HG03439 (cell line): ENCODE results near the gene SLC13A2.
"Not testable (repeated sequence)": the region's sequence is repeated elsewhere in the genome, so short reads cannot be mapped to it uniquely, and the experiment has no call there.

Source experiments
- ATAC-seq: cut with Tn5 transposase; IDR thresholded peaks from one replicate; pipeline ENCODE4 v1.9.1; 2021; ENCODE audit warnings: mild to moderate bottlenecking, moderate library complexity; ENCODE audit not compliant: unreplicated experiment

The SLC13A2 gene, protein sequence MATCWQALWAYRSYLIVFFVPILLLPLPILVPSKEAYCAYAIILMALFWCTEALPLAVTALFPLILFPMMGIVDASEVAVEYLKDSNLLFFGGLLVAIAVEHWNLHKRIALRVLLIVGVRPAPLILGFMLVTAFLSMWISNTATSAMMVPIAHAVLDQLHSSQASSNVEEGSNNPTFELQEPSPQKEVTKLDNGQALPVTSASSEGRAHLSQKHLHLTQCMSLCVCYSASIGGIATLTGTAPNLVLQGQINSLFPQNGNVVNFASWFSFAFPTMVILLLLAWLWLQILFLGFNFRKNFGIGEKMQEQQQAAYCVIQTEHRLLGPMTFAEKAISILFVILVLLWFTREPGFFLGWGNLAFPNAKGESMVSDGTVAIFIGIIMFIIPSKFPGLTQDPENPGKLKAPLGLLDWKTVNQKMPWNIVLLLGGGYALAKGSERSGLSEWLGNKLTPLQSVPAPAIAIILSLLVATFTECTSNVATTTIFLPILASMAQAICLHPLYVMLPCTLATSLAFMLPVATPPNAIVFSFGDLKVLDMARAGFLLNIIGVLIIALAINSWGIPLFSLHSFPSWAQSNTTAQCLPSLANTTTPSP

DNA sequence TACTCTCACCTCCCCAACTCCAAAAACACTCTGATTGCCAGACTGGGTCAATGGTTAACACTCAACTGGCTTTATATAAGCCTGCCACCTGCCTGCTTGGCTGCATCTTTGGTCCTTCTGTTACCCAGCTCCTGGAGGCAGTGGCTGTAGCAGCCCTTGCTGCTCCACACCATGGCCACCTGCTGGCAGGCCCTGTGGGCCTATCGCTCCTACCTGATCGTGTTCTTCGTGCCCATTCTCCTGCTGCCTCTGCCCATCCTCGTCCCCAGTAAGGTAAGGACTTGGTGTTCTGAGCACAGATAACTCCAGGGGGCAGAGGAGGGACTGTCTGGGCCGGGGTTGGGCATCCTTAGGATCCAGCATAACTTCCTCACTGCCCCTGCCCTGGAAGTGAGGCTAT, at the start of gene SLC13A2:
Gene SLC13A2 (plus strand): TSS at position 103 of the 400 bp plus-strand sequence. CDS start 69 bp downstream, at position 172.
- no peak for ATAC-seq

GRCh38 chr17:28425206-28425605, 48.2 kb upstream of the SLC13A2 start:
- no peak for ATAC-seq

DNA sequence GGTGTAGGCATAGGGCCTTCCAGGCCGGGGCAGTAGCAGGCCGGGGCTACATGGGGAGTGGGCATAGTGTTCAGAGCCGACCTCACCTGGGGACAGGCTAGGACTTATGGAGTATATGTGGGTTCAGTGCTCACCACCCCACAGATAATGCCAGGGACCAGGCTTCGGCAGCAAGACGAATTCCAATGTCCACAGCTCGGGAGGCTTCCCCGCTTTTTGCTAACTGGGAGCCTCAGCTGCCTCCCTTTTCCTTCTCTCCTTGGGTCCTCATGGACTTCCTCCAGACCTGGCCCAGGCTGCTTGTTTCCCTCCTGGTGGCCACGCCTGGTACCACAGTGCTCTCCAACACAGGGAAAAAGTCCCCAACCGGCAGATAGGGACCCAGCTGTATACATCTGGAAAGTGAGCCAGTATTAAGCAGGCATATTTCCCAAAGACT, 47.3 kb upstream of the SLC13A2 start:
- no peak for ATAC-seq

GRCh38 chr17:28427371-28427770, 46.1 kb upstream of the SLC13A2 start:
- no peak for ATAC-seq

DNA sequence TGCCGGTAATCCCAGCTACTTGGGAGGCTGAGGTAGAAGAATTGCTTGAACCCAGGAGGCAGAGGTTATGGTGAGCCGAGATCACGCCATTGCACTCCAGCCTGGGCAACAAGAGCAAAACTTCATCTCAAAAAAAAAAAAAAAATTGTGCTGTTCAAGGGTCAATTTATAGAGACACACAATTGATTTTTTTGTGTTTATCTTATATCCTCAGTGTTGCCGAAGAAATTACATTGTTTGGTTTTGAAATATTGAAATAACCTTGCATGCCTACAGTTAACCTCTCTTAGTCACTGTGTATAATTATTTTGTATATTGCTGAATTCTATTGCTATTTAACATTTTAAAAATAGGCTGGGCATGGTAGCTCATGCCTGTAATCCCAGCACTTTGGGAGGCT, 45.5 kb upstream of the SLC13A2 start:
- ATAC-seq = not testable (repeated sequence)

- ATAC-seq = no peak
Measured at GRCh38 chr17:28433721-28434120, 39.7 kb upstream of the SLC13A2 start.

DNA sequence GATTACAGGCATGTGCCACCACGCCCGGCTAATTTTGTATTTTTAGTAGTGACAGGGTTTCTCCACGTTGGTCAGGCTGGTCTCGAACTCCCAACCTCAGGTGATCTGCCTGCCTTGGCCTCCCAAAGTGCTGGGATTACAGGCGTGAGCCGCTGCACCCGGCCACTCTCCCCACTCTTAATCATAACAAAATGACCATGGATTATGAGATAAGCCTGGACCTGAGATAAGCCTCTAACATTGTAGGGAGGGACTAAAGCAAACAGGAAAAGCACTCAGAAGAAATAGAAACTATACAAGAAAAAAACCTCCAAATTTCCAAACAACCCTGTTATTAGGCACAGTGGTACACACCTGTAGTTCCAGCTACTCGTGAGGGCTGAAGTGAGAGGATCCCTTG, 39.1 kb upstream of the SLC13A2 start:
- not testable (repeated sequence) for ATAC-seq

GRCh38 chr17:28443901-28444638, 29.4 kb upstream of the SLC13A2 start:
- no peak for ATAC-seq

- ATAC-seq = no peak
Measured at GRCh38 chr17:28446716-28447395, 26.6 kb upstream of the SLC13A2 start.

GRCh38 chr17:28447396-28447760, 26.1 kb upstream of the SLC13A2 start:
- ATAC-seq = no peak

DNA sequence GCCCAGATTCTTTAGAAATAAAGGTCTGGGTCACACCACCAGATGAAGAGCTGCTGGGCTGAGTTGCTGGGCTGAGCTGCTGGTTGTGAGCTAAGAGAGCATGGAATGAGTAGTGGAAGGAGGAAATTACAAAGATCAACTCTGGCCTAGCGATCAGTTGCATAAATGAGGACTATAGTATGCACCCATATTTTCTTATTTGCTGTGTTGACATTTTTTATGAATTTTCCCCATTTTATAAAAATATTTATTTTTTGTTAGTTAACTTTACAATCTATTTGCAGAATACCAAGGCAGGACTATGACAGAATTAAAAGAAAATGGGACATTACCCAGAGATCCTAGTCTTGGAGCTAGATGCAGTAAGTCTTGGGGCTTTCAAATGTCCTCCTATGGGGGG, 23.6 kb upstream of the SLC13A2 start:
- ATAC-seq = no peak

DNA sequence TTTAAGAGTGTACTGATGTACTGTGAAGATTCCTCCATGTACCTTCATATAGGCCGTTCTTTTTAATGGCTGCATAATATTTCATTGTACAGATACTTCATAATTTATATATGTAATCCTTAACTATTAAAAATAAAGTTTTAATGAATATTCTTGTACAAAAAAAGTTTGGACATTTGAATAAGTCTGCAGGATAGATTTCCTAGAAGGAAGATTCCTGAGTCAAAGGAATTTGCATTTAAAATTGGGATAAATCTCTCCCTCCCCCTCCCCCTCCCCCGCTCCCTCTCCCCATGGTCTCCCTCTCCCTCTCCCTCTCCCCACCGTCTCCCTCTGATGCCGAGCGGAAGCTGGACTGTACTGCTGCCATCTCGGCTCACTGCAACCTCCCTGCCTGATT, 15.6 kb upstream of the SLC13A2 start:
- ATAC-seq = no peak

- ATAC-seq = not testable (repeated sequence)
Measured at GRCh38 chr17:28458881-28459280, 14.6 kb upstream of the SLC13A2 start.

DNA sequence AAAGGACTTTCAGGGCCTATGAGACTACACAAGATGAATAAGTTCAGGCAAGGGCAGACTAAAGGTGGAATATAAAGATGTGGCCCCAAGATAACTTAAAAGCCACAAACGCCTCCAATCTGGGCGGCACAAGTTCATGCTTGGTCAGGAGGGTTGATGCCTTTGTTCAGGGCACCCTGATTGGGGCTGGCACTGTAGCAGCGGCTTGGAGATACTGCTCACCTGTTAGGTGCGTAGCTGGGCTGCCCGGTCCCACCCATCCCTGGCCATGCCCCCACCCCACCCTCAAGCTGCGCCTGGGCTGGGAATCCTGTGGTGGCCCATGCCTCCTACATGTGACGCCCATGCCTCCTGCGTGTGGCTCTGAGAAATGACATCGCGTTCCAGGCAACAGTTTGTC, 12.5 kb upstream of the SLC13A2 start:
- ATAC-seq = no peak

DNA sequence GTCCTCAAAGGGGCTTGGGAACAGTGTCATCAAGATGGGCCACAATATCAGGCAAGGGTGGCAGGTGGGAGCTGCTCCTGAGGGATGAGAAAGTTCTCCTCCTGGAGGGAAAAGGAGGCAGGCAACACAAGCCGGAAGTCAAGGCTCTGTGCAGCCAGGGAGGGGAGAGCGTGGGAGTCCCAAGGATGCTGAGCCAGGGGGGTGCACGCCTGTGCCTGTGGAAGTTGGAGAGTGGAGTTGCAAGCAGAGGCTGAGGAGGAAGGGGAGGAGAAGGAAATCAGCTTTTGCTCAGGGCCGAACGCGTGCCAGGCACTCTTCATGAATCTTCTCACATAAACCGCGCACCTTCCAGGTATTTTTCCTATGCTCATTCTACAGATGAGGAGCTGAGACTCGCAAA, 7.4 kb upstream of the SLC13A2 start:
- no peak for ATAC-seq

DNA sequence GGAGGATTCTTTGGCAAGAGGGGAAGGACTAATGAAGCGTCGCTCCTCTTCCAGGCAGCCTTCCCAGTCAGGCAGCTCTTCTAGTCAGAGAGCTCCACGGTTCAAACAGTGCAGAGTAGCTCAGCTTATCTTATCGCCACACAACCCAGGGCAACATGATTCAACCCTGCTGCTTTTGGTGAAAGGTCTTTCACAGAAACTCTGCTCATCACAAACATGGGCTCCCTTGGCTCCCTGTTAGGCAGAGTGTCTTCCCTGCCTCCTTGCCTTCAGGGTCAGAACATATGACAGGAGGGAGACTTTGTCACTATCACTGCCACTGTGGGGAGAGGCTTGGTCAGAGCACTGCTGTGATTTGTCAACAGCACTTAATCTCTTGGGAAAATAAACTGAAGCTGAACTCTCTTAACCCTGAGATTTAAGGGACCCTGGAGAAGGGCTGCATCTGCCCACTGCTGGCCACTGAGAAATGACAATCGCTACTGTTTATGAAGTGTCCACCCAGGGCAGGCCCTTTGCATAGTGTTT, 6.9 kb upstream of the SLC13A2 start:
- ATAC-seq = no peak

- no peak for ATAC-seq
Measured at GRCh38 chr17:28467456-28468025, 5.9 kb upstream of the SLC13A2 start.

DNA sequence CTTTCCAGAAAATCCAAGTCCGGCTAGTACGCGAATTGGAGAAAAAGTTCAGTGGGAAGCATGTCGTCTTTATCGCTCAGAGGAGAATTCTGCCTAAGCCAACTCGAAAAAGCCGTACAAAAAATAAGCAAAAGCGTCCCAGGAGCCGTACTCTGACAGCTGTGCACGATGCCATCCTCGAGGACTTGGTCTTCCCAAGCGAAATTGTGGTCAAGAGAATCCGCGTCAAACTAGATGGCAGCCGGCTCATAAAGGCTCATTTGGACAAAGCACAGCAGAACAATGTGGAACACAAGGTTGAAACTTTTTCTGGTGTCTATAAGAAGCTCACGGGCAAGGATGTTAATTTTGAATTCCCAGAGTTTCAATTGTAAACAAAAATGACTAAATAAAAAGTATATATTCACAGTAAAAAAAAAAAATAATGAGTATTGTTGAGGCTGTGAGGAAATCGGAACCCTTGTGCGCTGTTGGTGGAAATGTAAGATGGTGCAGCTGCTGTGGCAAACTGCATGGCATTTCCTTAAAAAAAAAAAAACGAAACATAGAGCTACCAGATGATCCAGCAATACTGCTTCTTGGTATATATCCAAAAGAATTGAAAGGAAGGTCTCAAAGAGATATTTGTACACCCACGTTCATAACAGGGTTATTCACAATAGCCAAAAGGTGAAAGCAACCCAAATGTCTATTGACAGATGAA, 5.3 kb upstream of the SLC13A2 start:
- not testable (repeated sequence) for ATAC-seq

GRCh38 chr17:28468781-28469180, 4.7 kb upstream of the SLC13A2 start:
- no peak for ATAC-seq

DNA sequence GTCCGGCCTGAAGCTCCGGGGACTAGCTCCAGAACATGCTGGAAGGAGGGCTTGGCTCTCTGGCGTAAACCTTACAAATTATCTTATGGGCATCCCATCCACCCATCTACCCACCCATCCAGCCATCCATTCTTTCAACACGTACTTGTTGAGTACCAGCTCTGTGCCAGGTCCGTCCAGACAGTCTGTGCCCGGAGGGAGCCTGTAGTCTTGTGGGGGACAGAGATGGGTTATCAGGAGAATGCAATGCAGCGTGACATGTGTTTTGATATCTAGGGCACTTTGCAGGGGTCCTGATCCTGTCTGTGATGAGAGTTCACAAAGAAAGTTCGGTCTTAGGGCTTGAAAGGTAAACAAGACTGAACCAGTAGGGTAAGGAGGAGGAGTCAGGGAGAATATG, 4.1 kb upstream of the SLC13A2 start:
- no peak for ATAC-seq
